HUES48 (cell line): Measurements from ENCODE around the gene ZNRF2.

Experiments used
- H3K27ac ChIP-seq: one replicate; pipeline ENCODE4 v1.7.0; 2013; ENCODE audit warnings: low read depth, low read length, inconsistent platforms
- H3K27me3 ChIP-seq: 2 replicates; pipeline ENCODE4 v1.6.1; 2013; ENCODE audit warnings: mild to moderate bottlenecking, low read length; ENCODE audit not compliant: control insufficient read depth, insufficient read depth
- H3K36me3 ChIP-seq: 2 replicates; pipeline ENCODE4 v1.6.1; 2013; ENCODE audit warnings: low read length; ENCODE audit not compliant: control insufficient read depth, insufficient read depth
- H3K4me1 ChIP-seq: 2 replicates; pipeline ENCODE4 v1.6.1; 2013; ENCODE audit warnings: mild to moderate bottlenecking, low read length; ENCODE audit not compliant: control insufficient read depth, insufficient read depth
- H3K4me3 ChIP-seq: 2 replicates; pipeline ENCODE4 v1.5.1; 2013; ENCODE audit warnings: mild to moderate bottlenecking, low read depth, low read length
- H3K9ac ChIP-seq: 2 replicates; pipeline ENCODE4 v1.6.1; 2013; ENCODE audit warnings: mild to moderate bottlenecking, low read depth, low read length, moderate library complexity
- H3K9me3 ChIP-seq: 2 replicates; pipeline ENCODE4 v1.6.1; 2013; ENCODE audit warnings: low read length; ENCODE audit not compliant: control insufficient read depth, insufficient read depth

ZNRF2 gene

DNA sequence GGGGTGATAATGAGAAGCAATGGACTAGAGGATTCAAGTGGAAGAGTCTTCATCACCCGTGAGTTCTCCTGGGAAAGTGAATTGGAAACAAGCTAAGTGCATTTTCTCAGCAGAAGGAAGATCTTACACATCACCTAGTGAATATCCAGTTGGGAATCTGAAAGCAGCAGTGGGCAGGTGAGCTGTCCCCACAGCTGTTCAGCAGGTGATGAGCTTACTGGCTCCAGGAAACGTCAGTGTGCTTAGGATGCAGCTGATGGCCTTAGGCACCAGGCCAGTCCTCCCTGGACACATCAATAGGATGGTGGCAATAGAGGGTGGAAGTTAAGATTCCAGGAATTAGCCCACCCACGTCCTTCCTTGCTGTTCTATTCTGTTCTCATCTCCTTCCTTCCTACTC is 127.5 kb downstream of the ZNRF2 start:
- Histone ChIP-seq H3K4me3 (no peak overlapping the region), H3K36me3 (no peaks in the 10 kb centered on the region), H3K27me3 (no peaks in the 10 kb centered on the region), H3K9ac (no peak overlapping the region), H3K4me1 (no peaks in the 10 kb centered on the region), H3K27ac (no peak overlapping the region), H3K9me3 (peaks cover 11% of the 10 kb centered on the region)

GRCh38 chr7:30412782-30413504 is 128.5 kb downstream of the ZNRF2 start:
- no peak overlapping the region for H3K9ac ChIP-seq
- H3K4me1 ChIP-seq = no peaks in the 10 kb centered on the region
- no peak overlapping the region for H3K4me3 ChIP-seq
- no peak overlapping the region for H3K27ac ChIP-seq
- H3K36me3 ChIP-seq = no peaks in the 10 kb centered on the region
- peaks cover 11% of the 10 kb centered on the region for H3K9me3 ChIP-seq
- no peaks in the 10 kb centered on the region for H3K27me3 ChIP-seq

- Histone ChIP-seq H3K4me3 (no peak overlapping the region), H3K9me3 (peaks cover 11% of the 10 kb centered on the region), H3K27ac (no peak overlapping the region), H3K4me1 (no peaks in the 10 kb centered on the region), H3K27me3 (no peaks in the 10 kb centered on the region), H3K9ac (no peak overlapping the region), H3K36me3 (no peaks in the 10 kb centered on the region)
Measured at GRCh38 chr7:30413864-30414263, 129.5 kb downstream of the ZNRF2 start.
